ENCODE results near the gene TDRD10.

GRCh38 chr1:154567386-154568156 lies 65.6 kb downstream of the TDRD10 start, which contains the start of gene CHRNB2:
- no peak for TF ChIP-seq ZNF565 (CRISPR knock-in tag; conservative IDR thresholded peaks at IDR 0.05; ENCODE audit: low read depth)
- no peak for TF ChIP-seq ZNF8 (CRISPR knock-in tag; IDR thresholded peaks at IDR 0.05)
- peak; percentile 56; the same call in 1 of the 2 replicates for TF ChIP-seq OSR1 (CRISPR knock-in tag; IDR thresholded peaks at IDR 0.05)
- no peak for TF ChIP-seq PPARA (CRISPR knock-in tag; IDR thresholded peaks at IDR 0.05; ENCODE audit: borderline replicate concordance)
- no peak for TF ChIP-seq TCF4 (CRISPR knock-in tag; IDR thresholded peaks at IDR 0.05; ENCODE audit: borderline replicate concordance)
- TF ChIP-seq PATZ1 (CRISPR knock-in tag; IDR thresholded peaks at IDR 0.05; ENCODE audit: borderline replicate concordance) = no peak

Measured in SK-N-SH treated with all-trans-retinoic acid at 6 μM for 48 hours (cell line).